ENCODE data around the gene POLN.

GRCh38 chr4:2241003-2241402 lies 918 bp downstream of the POLN start:
- no peak for TF ChIP-seq CTCF (IDR thresholded peaks at IDR 0.05)
- TF ChIP-seq POLR2A (IDR thresholded peaks at IDR 0.05) = no peak
